ENCODE measurements around the gene ZNF202. TPM values are rescaled to one million over a fixed set of nuclear protein-coding genes. Genes with fewer than 3 reads are reported as not detected.
"Not testable (repeated sequence)": the region's sequence is repeated elsewhere in the genome, so short reads cannot be mapped to it uniquely, and the experiment has no call there.

The ZNF202 gene
- total RNA-seq, 4 donors from 2014 or later = 6.8 to 9.2 (median 8.3) TPM

DNA sequence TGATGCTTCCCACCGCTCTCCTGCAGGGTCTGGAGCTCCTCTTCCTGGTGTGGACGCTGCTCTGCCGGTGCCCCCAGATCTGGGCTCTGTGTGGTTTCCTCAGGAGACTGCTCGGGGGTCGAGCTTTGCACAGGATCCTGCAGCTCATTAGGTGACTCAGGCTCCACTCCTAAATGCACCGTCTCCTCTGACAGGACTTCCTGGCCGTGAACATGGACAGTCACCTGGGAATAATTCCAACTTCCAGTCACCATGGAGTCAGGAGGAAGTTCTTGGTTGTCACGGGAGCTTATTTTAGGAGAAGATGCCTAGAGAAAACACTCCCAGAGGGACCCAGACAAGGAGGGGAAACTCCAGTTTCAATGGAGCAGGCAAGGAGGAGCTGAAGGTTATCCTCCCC, 11.9 kb downstream of the ZNF202 start:
- TF ChIP-seq EP300 (IDR thresholded peaks at IDR 0.05) (no peak), POLR2A (IDR thresholded peaks at IDR 0.05) (no peak)
- TF ChIP-seq, protein P1, sequence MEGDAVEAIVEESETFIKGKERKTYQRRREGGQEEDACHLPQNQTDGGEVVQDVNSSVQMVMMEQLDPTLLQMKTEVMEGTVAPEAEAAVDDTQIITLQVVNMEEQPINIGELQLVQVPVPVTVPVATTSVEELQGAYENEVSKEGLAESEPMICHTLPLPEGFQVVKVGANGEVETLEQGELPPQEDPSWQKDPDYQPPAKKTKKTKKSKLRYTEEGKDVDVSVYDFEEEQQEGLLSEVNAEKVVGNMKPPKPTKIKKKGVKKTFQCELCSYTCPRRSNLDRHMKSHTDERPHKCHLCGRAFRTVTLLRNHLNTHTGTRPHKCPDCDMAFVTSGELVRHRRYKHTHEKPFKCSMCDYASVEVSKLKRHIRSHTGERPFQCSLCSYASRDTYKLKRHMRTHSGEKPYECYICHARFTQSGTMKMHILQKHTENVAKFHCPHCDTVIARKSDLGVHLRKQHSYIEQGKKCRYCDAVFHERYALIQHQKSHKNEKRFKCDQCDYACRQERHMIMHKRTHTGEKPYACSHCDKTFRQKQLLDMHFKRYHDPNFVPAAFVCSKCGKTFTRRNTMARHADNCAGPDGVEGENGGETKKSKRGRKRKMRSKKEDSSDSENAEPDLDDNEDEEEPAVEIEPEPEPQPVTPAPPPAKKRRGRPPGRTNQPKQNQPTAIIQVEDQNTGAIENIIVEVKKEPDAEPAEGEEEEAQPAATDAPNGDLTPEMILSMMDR (IDR thresholded peaks at IDR 0.05) = no peak
- Histone ChIP-seq H3K4me1 (no peaks in the 10 kb centered on the region), H3K27ac (no peak overlapping the region), H3K9me3 (no peaks in the 10 kb centered on the region), H3K4me3 (no peak overlapping the region), H3K36me3 (peaks cover 74% of the 10 kb centered on the region), H3K27me3 (no peaks in the 10 kb centered on the region)
- no peak for DNase-seq (ENCODE audit: low spot score in 2 of 2)
- WGBS = 87% methylated on average over 8 of the region's 8 CpGs

DNA sequence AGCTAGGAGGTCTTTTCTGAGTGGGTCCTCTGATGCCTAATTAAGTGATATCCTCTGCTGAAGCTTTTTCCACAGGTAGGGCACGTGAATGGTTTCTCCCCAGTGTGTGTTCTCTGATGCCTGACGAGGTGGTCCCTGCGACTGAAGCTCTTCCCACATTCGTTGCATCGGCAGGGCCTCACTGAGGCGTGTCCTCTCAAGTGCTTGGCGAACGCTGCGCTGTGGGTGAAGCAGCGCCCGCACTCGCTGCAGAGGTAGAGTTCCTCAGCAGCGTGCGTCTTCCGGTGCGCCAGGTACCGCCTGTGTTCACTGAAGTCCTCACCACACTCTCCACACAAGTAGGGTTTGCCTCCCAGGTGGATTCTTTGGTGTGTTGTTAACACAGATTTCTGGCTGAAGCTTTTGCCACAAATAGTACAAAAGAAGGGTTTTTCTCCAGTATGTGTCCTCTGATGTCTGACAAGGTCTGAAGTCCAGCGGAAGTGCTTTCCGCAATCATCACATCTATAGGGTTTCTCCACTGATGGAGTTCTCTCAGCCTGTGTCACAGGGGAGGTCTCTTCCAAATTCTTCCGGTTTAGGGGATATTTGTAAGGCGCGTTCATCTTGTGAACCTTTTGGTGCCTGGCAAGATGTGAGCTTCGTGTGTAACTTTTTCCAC, 15.3 kb downstream of the ZNF202 start:
- no peaks in the 10 kb centered on the region for H3K27me3 ChIP-seq
- H3K36me3 ChIP-seq = peaks cover 68% of the 10 kb centered on the region
- H3K27ac ChIP-seq = no peak overlapping the region
- no peak overlapping the region for H3K4me3 ChIP-seq
- H3K9me3 ChIP-seq = no peaks in the 10 kb centered on the region
- WGBS = 98% methylated on average over 23 of the region's 23 CpGs
- H3K4me1 ChIP-seq = no peaks in the 10 kb centered on the region
- DNase-seq (ENCODE audit: low spot score in 2 of 2) = no peak
- TF ChIP-seq POLR2AphosphoS5 (IDR thresholded peaks at IDR 0.05) (no peak), EP300 (IDR thresholded peaks at IDR 0.05) (no peak), POLR2A (IDR thresholded peaks at IDR 0.05) (no peak)
- TF ChIP-seq, protein P1 (IDR thresholded peaks at IDR 0.05) = no peak

DNA sequence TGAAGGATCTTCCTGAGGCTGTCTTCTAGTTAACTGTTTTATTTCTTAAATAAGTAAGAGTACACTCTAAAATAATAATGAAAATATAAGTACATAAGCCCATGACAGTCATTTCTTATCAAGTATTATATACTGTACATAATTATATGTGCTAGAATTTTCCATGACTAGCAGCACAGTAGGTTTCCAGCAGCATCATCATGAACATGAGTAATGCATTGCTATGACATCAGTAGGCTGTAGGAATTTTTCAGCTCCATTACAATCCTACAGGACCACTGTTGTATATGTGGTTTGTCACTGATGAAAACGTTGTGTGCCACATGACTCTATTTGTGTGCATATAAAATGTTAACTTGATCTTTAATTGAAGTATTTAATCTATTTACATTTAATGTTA, 22.0 kb downstream of the ZNF202 start:
- Histone ChIP-seq H3K36me3 (peaks cover 2% of the 10 kb centered on the region), H3K9me3 (no peaks in the 10 kb centered on the region), H3K27me3 (peaks cover 5% of the 10 kb centered on the region), H3K4me3 (no peak overlapping the region), H3K4me1 (no peaks in the 10 kb centered on the region), H3K27ac (no peak overlapping the region)
- WGBS = 78% methylated on average over 1 of the region's 1 CpG
- DNase-seq (ENCODE audit: low spot score in 2 of 2) = no peak
- TF ChIP-seq EP300 (IDR thresholded peaks at IDR 0.05) (no peak), POLR2AphosphoS5 (IDR thresholded peaks at IDR 0.05) (no peak), POLR2A (IDR thresholded peaks at IDR 0.05) (no peak)
- TF ChIP-seq, protein P1 (IDR thresholded peaks at IDR 0.05) = no peak

DNA sequence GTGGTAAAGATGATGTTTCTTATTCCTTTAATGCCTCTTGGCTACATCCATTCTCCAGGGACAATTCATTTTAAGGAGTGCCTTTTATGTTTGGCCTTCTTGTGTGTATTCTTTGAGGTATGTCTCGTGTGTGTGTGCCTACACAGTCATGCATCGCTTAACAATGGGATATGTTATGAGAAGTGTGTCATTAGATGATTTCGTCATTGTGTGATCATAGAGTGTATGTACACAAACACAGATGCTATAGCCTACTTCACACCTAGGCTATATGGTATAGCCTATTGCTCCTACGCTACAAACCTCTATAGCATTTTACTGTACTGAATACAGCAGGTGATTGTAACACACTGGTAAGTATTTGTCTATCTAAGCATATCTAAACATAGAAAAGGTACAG, 23.0 kb downstream of the ZNF202 start:
- Histone ChIP-seq H3K27me3 (peaks cover 5% of the 10 kb centered on the region), H3K36me3 (no peaks in the 10 kb centered on the region), H3K4me3 (no peak overlapping the region), H3K27ac (no peak overlapping the region), H3K4me1 (no peaks in the 10 kb centered on the region), H3K9me3 (no peaks in the 10 kb centered on the region)
- TF ChIP-seq POLR2AphosphoS5 (IDR thresholded peaks at IDR 0.05) (no peak), EP300 (IDR thresholded peaks at IDR 0.05) (no peak), POLR2A (IDR thresholded peaks at IDR 0.05) (no peak)
- TF ChIP-seq, protein P1 (IDR thresholded peaks at IDR 0.05) = no peak
- 92% methylated on average over 4 of the region's 4 CpGs for WGBS
- DNase-seq (ENCODE audit: low spot score in 2 of 2) = no peak

DNA sequence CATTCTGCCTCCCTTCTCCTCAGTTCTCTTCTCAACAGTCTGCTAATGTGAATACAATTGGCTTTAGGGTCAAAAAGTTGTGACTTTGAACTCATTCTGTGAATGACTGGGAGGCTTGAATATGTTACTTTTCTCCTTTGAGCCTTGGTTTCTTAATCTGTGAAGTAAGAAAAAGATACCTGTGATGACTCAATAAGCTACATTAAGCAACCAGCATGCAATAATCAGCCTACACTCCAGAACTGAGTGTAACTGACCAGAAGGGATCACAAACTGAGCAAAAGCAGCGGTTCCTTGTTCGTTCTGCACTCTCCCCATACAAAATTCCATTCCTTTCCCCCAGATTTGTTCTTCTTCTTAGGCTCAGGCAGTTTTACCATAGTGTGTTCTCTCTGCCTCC, 23.4 kb downstream of the ZNF202 start:
- H3K9me3 ChIP-seq = no peaks in the 10 kb centered on the region
- DNase-seq (ENCODE audit: low spot score in 2 of 2) = no peak
- H3K4me1 ChIP-seq = no peaks in the 10 kb centered on the region
- H3K27me3 ChIP-seq = peaks cover 5% of the 10 kb centered on the region
- 73% methylated on average over 2 of the region's 2 CpGs for WGBS
- no peak overlapping the region for H3K4me3 ChIP-seq
- no peak overlapping the region for H3K27ac ChIP-seq
- H3K36me3 ChIP-seq = no peaks in the 10 kb centered on the region
- TF ChIP-seq, protein P1 (IDR thresholded peaks at IDR 0.05) = no peak
- TF ChIP-seq POLR2AphosphoS5 (IDR thresholded peaks at IDR 0.05) (no peak), EP300 (IDR thresholded peaks at IDR 0.05) (no peak), POLR2A (IDR thresholded peaks at IDR 0.05) (no peak)

DNA sequence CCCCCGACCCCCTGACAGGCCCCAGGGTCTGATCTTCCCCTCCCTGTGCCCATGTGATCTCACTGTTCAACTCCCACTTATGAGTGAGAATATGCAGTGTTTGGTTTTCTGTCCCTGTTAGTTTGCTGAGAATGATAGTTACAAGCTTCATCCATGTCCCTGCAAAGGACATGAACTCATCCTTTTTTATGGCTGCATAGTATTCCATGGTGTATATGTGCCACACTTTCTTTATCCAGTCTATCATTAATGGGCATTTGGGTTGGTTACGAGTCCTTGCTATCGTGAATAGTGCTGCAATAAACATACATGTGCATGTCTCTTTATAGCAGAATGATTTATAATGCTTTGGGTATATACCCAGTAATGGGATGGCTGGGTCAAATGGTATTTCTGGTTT, 28.8 kb downstream of the ZNF202 start:
- H3K36me3 ChIP-seq; H3K4me1 ChIP-seq; H3K4me3 ChIP-seq; H3K27ac ChIP-seq; H3K9me3 ChIP-seq; DNase-seq (ENCODE audit: low spot score in 2 of 2): not testable (repeated sequence)
- WGBS = 85% methylated on average over 3 of the region's 3 CpGs
- peaks cover 11% of the 10 kb centered on the region for H3K27me3 ChIP-seq
